ENCODE results near the gene CHAT. TPM values are rescaled to one million over a fixed set of nuclear protein-coding genes. Genes with fewer than 3 reads are reported as not detected.

Gene CHAT
- polyA plus RNA-seq = not detected

DNA sequence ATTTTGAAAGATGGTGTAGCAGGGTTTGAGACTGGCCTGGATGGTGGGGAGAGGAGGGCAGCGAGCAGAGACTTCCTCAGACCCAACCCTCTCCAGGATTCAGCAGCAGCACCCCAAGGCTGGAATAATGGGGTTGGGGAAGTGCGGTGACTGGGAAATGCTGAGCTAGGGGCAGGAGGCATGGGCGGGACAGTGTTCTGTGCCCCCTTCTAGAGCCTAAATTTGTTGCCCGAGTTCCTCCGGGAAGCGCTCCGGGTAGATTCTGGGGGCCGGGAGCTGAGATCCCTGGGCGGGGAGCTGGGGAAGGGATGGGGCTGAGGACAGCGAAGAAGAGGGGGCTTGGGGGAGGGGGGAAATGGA, at the start of gene CHAT:
Gene CHAT (plus strand): TSS at position 156 of the 360 bp plus-strand sequence. CDS start 153 bp downstream, at position 309.
- Mint-ChIP-seq H3K4me1 (peaks cover 0 to 7% of the 10 kb centered on the region in 2 donors), H3K27me3 (ENCODE audit: low read depth in 3 of 3) (peaks cover 16 to 30% (median 19%) of the 10 kb centered on the region in 3 donors), H3K4me3 (peak within 1 kb of the TSS in 1 of 5 donors; percentile 40), H3K36me3 (no peaks in the 10 kb centered on the region), H3K9me3 (peaks cover 0 to 2% (median 0%) of the 10 kb centered on the region in 6 donors), H3K27ac (no peak within 1 kb of the TSS)
- no peak for DNase-seq

DNA sequence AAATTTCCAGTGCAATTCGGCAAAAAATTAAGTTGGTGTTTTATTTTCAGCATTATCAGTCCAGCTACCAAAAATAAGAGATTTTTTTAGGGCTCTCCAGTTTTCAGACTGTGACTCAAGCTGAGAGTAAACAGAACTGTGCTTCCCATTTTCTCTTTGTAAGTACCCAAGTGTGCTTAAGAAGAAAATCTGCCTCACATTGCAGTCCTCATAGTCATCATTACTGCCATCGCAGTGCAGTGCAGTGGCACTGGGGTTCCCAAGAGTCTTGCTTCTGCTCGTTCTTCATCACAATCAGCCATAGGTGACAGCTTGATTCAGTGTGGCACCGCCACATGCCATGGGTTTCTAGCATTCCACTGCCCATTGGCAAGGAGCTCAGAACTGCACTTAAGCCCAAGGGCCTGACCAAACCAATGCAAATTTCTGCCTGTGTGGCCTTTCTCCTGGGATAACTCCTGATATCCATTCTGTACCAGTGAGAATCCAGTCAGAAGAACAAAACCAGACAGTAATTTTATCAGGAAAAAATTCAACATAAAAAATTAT, 49.3 kb upstream of the CHAT start:
- peaks cover 20 to 27% of the 10 kb centered on the region in 2 donors for H3K4me1 Mint-ChIP-seq
- H3K9me3 Mint-ChIP-seq = no peaks in the 10 kb centered on the region
- no peak overlapping the region for H3K4me3 Mint-ChIP-seq
- no peak overlapping the region for H3K27ac Mint-ChIP-seq
- DNase-seq = no peak
- no peaks in the 10 kb centered on the region for H3K36me3 Mint-ChIP-seq
- peaks cover 2 to 12% (median 9%) of the 10 kb centered on the region in 3 donors for H3K27me3 Mint-ChIP-seq (ENCODE audit: low read depth in 3 of 3)

DNA sequence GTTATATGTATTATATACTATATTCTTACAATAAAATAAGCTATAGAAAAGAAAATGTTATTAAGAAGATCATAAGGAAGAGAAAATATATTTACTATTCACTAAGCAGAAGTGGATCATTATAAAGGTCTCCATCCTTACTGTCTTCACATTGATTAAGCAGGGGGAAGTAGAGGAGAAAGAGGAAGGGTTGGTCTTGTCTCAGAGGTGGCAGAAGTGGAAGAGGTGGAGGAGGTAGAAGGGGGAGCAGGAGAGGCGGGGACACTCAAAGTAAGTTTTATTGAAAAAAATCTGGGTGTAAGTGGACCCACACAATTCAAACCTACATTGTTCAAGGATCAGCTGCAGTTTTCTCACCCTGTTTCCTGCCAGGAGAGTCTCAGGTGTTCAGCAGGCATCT, 46.0 kb upstream of the CHAT start:
- DNase-seq = no peak
- Mint-ChIP-seq H3K27me3 (ENCODE audit: low read depth in 3 of 3) (peaks cover 2 to 9% (median 2%) of the 10 kb centered on the region in 3 donors), H3K9me3 (no peaks in the 10 kb centered on the region), H3K27ac (peak overlapping the region in 3 of 6 donors; percentile 36 to 76 (median 47)), H3K4me1 (peaks cover 20 to 28% of the 10 kb centered on the region in 2 donors), H3K36me3 (no peaks in the 10 kb centered on the region), H3K4me3 (peak overlapping the region in 4 of 5 donors; percentile 4 to 51 (median 30))

DNA sequence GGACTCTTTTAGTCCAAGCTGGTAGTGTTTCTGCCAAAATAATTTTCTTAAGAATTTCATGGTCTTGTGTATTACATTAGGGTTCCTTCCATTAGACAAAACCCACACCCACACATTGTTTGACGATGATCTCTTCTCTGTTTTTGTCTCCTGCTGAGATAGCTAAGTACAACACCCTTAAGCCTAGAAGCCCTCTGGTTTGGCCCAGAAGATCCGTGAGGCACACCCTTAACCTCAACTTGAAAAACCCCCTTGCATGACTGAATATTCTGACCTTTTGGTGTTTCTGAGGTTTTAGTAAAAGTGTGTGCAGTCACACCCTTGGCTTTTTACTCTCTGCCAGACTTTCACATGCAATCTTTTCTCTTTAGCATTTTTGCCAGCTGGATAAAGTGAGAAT, 45.6 kb upstream of the CHAT start:
- peaks cover 20 to 28% of the 10 kb centered on the region in 2 donors for H3K4me1 Mint-ChIP-seq
- H3K36me3 Mint-ChIP-seq = no peaks in the 10 kb centered on the region
- peak overlapping the region in 4 of 5 donors; percentile 6 to 51 (median 36) for H3K4me3 Mint-ChIP-seq
- H3K27ac Mint-ChIP-seq = peak overlapping the region in 4 of 6 donors; percentile 18 to 76 (median 42)
- peak; percentile 24 to 39 (median 25) for DNase-seq
- H3K9me3 Mint-ChIP-seq = no peaks in the 10 kb centered on the region
- H3K27me3 Mint-ChIP-seq (ENCODE audit: low read depth in 3 of 3) = peaks cover 0 to 9% (median 2%) of the 10 kb centered on the region in 3 donors

DNA sequence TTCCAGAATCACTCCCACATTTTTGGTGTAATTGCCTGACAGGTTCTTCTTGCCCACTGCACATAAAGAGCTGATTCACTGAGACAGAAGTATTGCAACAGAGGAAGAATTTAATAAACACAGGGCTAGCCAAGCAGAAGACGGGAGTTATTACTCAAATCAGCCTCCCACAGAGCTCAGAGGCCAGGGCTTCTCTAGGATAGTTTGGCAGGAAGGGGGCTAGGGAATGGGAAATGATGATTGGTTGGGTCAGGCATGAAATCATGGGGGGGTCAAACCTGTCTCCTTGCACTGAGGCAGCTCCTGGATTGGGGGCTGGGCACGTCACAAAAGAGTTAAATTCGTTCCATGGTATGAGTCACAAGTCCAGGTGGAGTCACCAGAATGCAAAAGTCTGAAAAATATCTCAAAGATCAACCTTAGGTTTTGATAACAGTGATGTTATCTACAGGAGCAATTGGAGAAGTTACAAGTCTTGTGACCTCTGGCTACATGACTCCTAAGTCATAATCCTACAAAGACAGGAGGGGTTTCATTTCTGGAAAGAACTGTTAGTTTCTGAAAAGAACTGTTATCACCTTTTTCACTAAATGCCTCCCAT, 44.7 kb upstream of the CHAT start:
- peaks cover 20 to 33% of the 10 kb centered on the region in 2 donors for H3K4me1 Mint-ChIP-seq
- H3K27ac Mint-ChIP-seq = peak overlapping the region in 1 of 6 donors; percentile 13
- DNase-seq = no peak
- no peaks in the 10 kb centered on the region for H3K9me3 Mint-ChIP-seq
- no peaks in the 10 kb centered on the region for H3K36me3 Mint-ChIP-seq
- H3K27me3 Mint-ChIP-seq (ENCODE audit: low read depth in 3 of 3) = peaks cover 2 to 9% (median 2%) of the 10 kb centered on the region in 3 donors
- peak overlapping the region in 2 of 5 donors; percentile 44 to 51 for H3K4me3 Mint-ChIP-seq

DNA sequence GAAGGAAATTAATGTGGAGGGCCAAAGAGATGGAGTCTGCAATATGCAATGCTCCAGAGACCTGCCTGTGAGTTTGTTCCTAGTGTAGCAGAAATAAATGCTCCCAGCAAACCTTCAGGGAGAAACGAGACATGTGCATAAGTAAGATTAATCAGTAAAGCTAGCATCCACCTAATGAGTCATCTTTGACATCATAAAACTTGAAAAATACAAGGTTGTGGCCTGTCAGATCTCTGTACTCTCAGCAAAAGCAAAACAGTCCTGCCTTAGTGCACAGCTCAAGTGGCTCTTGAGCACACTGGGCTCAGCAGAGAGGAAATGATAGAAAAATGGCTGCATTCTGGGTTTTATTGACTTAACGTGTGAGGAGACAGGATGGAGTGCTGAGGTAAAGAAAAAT, 42.4 kb upstream of the CHAT start:
- Mint-ChIP-seq H3K27me3 (ENCODE audit: low read depth in 3 of 3) (peaks cover 2 to 7% (median 4%) of the 10 kb centered on the region in 3 donors), H3K27ac (no peak overlapping the region), H3K9me3 (no peaks in the 10 kb centered on the region), H3K4me3 (no peak overlapping the region), H3K36me3 (peaks cover 0 to 3% (median 0%) of the 10 kb centered on the region in 3 donors), H3K4me1 (peaks cover 20 to 33% of the 10 kb centered on the region in 2 donors)
- DNase-seq = no peak

DNA sequence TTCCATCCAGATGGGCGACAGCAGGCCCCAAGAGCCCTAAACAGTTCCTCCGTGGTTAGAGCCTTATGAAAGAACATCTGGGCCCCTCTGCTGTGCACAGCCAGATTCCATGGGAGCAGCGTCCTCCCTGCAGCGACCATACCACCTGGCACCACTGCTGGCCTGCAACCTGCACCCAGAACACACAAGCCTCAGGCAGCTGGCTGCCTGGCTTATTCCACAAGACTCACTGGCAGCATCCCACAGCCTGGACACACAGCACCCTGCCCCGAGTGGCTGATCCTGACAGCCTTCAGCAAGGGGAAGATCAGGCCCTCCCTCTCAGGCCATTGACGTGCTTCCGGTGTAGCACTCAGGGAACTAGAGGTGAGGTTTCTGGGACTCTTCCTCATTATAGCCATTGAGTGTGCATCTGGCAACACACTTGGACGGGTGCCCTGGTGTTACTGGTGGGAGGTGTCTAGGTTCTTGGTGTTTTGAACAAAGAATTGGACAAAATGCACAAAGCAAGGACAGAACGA, 41.2 kb upstream of the CHAT start:
- H3K27me3 Mint-ChIP-seq (ENCODE audit: low read depth in 3 of 3) = peaks cover 2 to 4% (median 2%) of the 10 kb centered on the region in 3 donors
- H3K27ac Mint-ChIP-seq = no peak overlapping the region
- H3K4me1 Mint-ChIP-seq = peaks cover 17 to 25% of the 10 kb centered on the region in 2 donors
- peaks cover 0 to 3% (median 0%) of the 10 kb centered on the region in 3 donors for H3K36me3 Mint-ChIP-seq
- no peak overlapping the region for H3K4me3 Mint-ChIP-seq
- H3K9me3 Mint-ChIP-seq = no peaks in the 10 kb centered on the region
- DNase-seq = no peak

DNA sequence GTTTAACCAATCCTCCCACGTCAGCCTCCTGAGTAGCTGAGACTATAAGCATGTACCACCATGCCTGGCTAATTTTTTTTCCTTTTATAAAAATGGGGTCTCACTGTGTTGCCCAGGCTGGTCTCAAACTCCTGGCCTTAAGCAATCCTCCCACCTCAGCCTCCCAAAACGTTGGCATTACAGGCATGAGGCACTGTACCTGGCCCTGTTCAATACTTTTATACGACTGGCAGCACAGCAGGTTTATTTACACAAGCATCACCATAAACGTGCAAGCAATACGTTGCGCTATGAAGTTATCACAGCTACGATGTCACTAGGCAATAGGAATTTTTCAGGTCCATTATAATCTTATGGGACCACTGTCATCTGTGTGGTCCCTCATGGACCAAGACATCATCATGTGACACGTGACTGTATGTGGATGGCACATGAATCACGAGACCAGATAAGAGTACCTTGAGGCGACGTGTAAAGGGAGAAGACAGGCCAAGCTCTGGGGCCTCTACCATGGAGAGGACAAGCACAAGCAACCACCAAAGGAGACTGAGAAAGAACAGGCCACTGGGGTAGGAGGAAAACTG, 38.3 kb upstream of the CHAT start:
- H3K36me3 Mint-ChIP-seq = peaks cover 0 to 3% (median 0%) of the 10 kb centered on the region in 3 donors
- peak overlapping the region in 1 of 6 donors; percentile 60 for H3K27ac Mint-ChIP-seq
- H3K27me3 Mint-ChIP-seq (ENCODE audit: low read depth in 3 of 3) = peaks cover 0 to 3% (median 2%) of the 10 kb centered on the region in 3 donors
- no peak for DNase-seq
- H3K4me3 Mint-ChIP-seq = no peak overlapping the region
- H3K9me3 Mint-ChIP-seq = no peaks in the 10 kb centered on the region
- H3K4me1 Mint-ChIP-seq = peaks cover 0 to 6% of the 10 kb centered on the region in 2 donors

DNA sequence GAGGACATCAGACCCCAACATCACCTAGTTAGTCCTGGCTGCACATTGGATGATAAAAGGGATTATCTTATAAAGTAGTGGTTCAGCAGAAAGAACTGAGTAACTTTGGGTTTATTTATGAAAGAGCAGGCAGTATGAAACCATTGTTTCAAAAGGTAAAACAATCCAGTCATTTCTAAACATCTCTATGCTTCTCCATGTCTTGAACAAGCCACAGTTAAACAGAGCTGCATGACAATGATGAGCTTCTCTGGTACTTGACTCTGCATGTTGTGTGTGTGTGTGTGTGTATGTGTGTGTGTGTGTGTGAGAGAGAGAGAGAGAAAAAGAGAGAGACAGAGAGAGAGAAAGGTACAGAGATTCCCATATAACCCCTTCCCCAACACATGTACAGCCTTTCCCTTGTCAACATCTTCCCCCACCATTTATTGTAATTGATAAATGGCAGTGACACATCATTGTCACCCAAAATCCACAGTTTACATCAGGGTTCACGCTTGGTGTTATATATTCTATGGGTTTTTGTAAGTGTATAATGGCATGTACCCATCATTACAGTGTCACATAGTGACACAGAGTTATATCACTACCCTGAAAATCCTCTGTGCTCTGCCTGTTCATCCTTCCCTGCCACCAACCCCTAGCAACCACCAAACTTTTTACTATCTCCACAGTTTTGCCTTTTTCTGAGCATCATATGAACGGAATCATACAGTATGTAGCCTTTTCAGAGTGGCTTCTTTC, 36.5 kb upstream of the CHAT start:
- no peak overlapping the region for H3K27ac Mint-ChIP-seq
- DNase-seq = no peak
- H3K27me3 Mint-ChIP-seq (ENCODE audit: low read depth in 3 of 3) = peaks cover 0 to 3% (median 2%) of the 10 kb centered on the region in 3 donors
- H3K9me3 Mint-ChIP-seq = no peaks in the 10 kb centered on the region
- H3K36me3 Mint-ChIP-seq = peaks cover 0 to 3% (median 0%) of the 10 kb centered on the region in 3 donors
- peaks cover 0 to 10% of the 10 kb centered on the region in 2 donors for H3K4me1 Mint-ChIP-seq
- H3K4me3 Mint-ChIP-seq = no peak overlapping the region

DNA sequence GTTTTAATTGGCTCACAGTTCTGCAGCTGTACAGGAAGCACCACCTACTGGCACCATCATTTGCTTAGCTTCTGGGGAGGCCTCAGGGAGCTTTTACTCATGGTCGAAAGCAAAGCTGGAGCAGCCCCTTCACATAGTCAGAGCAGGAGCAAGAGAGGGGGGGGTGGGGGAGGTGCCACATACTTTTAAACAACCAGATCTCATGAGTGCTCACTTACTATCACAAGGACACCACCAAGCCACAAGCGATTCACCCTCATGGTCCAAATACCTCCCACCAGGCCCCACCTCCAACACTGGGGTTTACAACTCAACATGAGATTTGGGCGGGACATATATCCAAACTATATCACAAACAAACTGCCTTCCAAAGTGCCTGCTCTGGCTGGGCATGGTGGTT, 35.4 kb upstream of the CHAT start:
- Mint-ChIP-seq H3K4me3 (no peak overlapping the region), H3K36me3 (peaks cover 0 to 3% (median 0%) of the 10 kb centered on the region in 3 donors), H3K27me3 (ENCODE audit: low read depth in 3 of 3) (peaks cover 0 to 6% (median 4%) of the 10 kb centered on the region in 3 donors), H3K9me3 (no peaks in the 10 kb centered on the region), H3K4me1 (peaks cover 0 to 9% of the 10 kb centered on the region in 2 donors), H3K27ac (no peak overlapping the region)
- no peak for DNase-seq

DNA sequence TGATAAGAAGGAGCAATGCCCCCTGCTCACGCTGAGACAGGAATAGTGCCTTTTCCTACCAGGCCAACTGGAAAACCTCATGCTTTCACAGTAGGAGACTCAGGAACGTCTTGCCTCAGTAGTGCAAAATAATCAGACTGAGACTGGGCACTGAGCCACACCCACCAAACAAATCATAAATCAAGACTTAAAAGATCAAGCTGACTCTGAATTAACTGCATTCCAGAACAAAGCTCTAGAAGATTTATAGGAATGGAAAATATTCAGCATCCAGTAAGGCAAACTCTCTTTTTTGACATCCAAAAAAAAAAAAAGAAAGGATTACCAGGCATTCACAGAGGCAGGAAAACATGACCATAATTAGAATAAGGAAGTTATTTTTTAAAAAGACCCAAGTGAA, 34.2 kb upstream of the CHAT start:
- Mint-ChIP-seq H3K27ac (no peak overlapping the region), H3K4me1 (peaks cover 0 to 5% of the 10 kb centered on the region in 2 donors), H3K27me3 (ENCODE audit: low read depth in 3 of 3) (peaks cover 0 to 7% (median 5%) of the 10 kb centered on the region in 3 donors), H3K36me3 (peaks cover 0 to 3% (median 0%) of the 10 kb centered on the region in 3 donors), H3K9me3 (no peaks in the 10 kb centered on the region), H3K4me3 (no peak overlapping the region)
- no peak for DNase-seq

DNA sequence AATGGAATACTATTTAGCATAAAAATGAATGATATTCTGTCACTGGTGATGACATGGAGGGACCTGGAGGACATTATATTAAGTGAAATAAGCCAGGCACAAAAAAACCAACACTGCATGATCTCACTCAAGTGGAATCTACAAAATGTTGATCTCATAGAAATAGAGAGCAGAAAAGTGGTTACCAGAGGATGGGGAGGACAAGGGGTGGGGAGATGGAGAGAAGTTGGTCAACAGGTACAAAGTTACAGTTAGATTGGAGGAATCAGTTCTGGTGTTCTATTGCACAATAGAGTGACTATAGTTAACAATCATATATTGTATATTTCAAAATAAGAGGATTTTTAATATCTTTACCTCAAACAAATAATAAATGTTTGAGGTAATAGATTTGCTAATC, 28.4 kb upstream of the CHAT start:
- Mint-ChIP-seq H3K36me3 (no peaks in the 10 kb centered on the region), H3K9me3 (no peaks in the 10 kb centered on the region), H3K27ac (no peak overlapping the region), H3K27me3 (ENCODE audit: low read depth in 3 of 3) (peaks cover 0 to 8% (median 6%) of the 10 kb centered on the region in 3 donors), H3K4me1 (peaks cover 0 to 5% of the 10 kb centered on the region in 2 donors), H3K4me3 (no peak overlapping the region)
- no peak for DNase-seq

DNA sequence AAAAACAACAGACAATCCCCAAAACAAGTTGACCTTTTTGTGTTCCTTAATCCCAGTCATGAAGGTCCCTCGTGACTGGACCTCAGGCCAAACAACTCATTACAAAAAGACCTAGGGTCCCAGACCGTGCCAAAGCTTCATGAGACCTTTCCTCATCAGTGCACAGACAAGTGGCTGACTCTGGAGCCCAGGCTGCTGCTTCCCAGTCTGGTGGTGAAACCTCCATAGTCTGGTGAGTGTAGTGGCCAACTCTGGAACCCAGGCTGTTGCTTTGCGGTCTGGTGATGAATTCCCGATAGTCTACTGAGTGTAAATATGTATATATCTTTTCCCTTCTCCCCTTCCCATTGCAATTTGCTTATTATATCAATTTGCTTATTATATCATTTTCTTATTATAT, 25.9 kb upstream of the CHAT start:
- H3K4me3 Mint-ChIP-seq = no peak overlapping the region
- no peaks in the 10 kb centered on the region for H3K9me3 Mint-ChIP-seq
- peaks cover 5 to 9% (median 8%) of the 10 kb centered on the region in 3 donors for H3K27me3 Mint-ChIP-seq (ENCODE audit: low read depth in 3 of 3)
- H3K27ac Mint-ChIP-seq = no peak overlapping the region
- H3K36me3 Mint-ChIP-seq = no peaks in the 10 kb centered on the region
- DNase-seq = no peak
- peaks cover 0 to 2% of the 10 kb centered on the region in 2 donors for H3K4me1 Mint-ChIP-seq
